ENCODE data around the gene MRPS27.

GRCh38 chr5:72285424-72285821, 34.6 kb downstream of the MRPS27 start:
- TF ChIP-seq CTCF (IDR thresholded peaks at IDR 0.05) (no peak), POLR2A (IDR thresholded peaks at IDR 0.05) (no peak)
